Thoracic aorta (tissue), 2 donors: ENCODE measurements around the gene TEKT4. TPM values are rescaled to one million over a fixed set of nuclear protein-coding genes. Genes with fewer than 3 reads are reported as not detected.
"Not testable (repeated sequence)": the region's sequence is repeated elsewhere in the genome, so short reads cannot be mapped to it uniquely, and the experiment has no call there.

Source experiments
- ATAC-seq: fragments of 150-250 bp; one replicate; pipeline ENCODE4 v1.8.0; 2017; ENCODE audit warnings: low read depth; ENCODE audit not compliant: insufficient number of reproducible peaks, low FRiP score
- DNase-seq: peaks from one replicate; pipeline ENCODE4 v3.0.0-alpha.2; 2020; ENCODE audit warnings: low spot score
- H3K27ac ChIP-seq, 2 donors: fragments of 200-600 bp; sonication (generic); 1 replicate in 1 of 2; 2 replicates in 1 of 2; pipeline ENCODE4 v1.5.1; 2016; ENCODE audit warnings: mild to moderate bottlenecking in 2 of 2, moderate library complexity in 2 of 2
- H3K27me3 ChIP-seq: fragments of 200-600 bp; sonication (generic); replicated peaks from 2 replicates; pipeline ENCODE4 v1.6.0; 2016; ENCODE audit warnings: mild to moderate bottlenecking; ENCODE audit not compliant: insufficient read depth
- H3K36me3 ChIP-seq: fragments of 200-600 bp; sonication (generic); one replicate; pipeline ENCODE4 v1.5.1; 2016
- H3K4me1 ChIP-seq, 2 donors: fragments of 200-600 bp; sonication (generic); 1 replicate in 1 of 2; 2 replicates in 1 of 2; pipeline versions ENCODE4 v1.5.1 to v1.6.0; 2016; ENCODE audit warnings: low read depth in 2 of 2, mild to moderate bottlenecking in 1 of 2; ENCODE audit not compliant: control insufficient read depth in 1 of 2
- H3K4me3 ChIP-seq: fragments of 200-600 bp; sonication (generic); 2 replicates; pipeline ENCODE4 v1.5.1; 2016; ENCODE audit warnings: mild to moderate bottlenecking
- H3K9me3 ChIP-seq: fragments of 200-600 bp; sonication (generic); 2 replicates; pipeline ENCODE4 v1.5.1; 2016
- CTCF ChIP-seq: fragments of 200-600 bp; sonication (generic); IDR thresholded peaks from one replicate; pipeline ENCODE4 v1.5.1; 2019; ENCODE audit warnings: antibody characterized with exemption
- total RNA-seq, 2 donors: library from RNA; depleted of rRNA; stranded (reverse); fragments of >200 nt; gene quantifications; one replicate each; pipeline versions ENCODE4 v1.1.0 to v1.2.3, GENCODE V29; 2016

Gene TEKT4
- total RNA-seq, 2 donors from 2014 or later = not detected

- H3K27me3 ChIP-seq = no peaks in the 10 kb centered on the region
Measured at GRCh38 chr2:94875820-94876522, 4.7 kb downstream of the TEKT4 start.

GRCh38 chr2:94876523-94876863, 5.3 kb downstream of the TEKT4 start:
- no peak for TF ChIP-seq CTCF
- Histone ChIP-seq H3K27ac (no peak overlapping the region), H3K27me3 (no peaks in the 10 kb centered on the region), H3K4me3 (no peak overlapping the region), H3K4me1 (no peaks in the 10 kb centered on the region), H3K9me3 (no peaks in the 10 kb centered on the region), H3K36me3 (no peaks in the 10 kb centered on the region)
- no peak for ATAC-seq
- no peak for DNase-seq

More at GRCh38 chr2:94875820-94876522, 4.7 kb downstream of the TEKT4 start:
- no peak for TF ChIP-seq CTCF
- Histone ChIP-seq H3K4me1 (no peaks in the 10 kb centered on the region), H3K4me3 (no peak overlapping the region), H3K36me3 (no peaks in the 10 kb centered on the region), H3K9me3 (no peaks in the 10 kb centered on the region), H3K27ac (no peak overlapping the region)
- ATAC-seq (no peak), DNase-seq (no peak)

- Histone ChIP-seq H3K4me1 (no peaks in the 10 kb centered on the region), H3K27ac (no peak overlapping the region), H3K4me3 (no peak overlapping the region), H3K27me3 (no peaks in the 10 kb centered on the region), H3K9me3 (no peaks in the 10 kb centered on the region), H3K36me3 (no peaks in the 10 kb centered on the region)
- DNase-seq = no peak
- TF ChIP-seq CTCF = no peak
- ATAC-seq = no peak
Measured at GRCh38 chr2:94877129-94877528, 5.9 kb downstream of the TEKT4 start.

GRCh38 chr2:94878575-94878974, 7.3 kb downstream of the TEKT4 start:
- H3K36me3 ChIP-seq, H3K4me1 ChIP-seq, H3K9me3 ChIP-seq, H3K27me3 ChIP-seq, H3K27ac ChIP-seq, ATAC-seq, H3K4me3 ChIP-seq, DNase-seq: not testable (repeated sequence)

GRCh38 chr2:94879314-94879981, 8.2 kb downstream of the TEKT4 start:
- ATAC-seq = no peak
- Histone ChIP-seq H3K4me3 (no peak overlapping the region), H3K36me3 (no peaks in the 10 kb centered on the region), H3K4me1 (no peaks in the 10 kb centered on the region), H3K27ac (no peak overlapping the region), H3K9me3 (no peaks in the 10 kb centered on the region), H3K27me3 (no peaks in the 10 kb centered on the region)
- no peak for TF ChIP-seq CTCF
- no peak for DNase-seq
